ENCODE data around the gene POTEB.
"Not testable (repeated sequence)": the region's sequence is repeated elsewhere in the genome, so short reads cannot be mapped to it uniquely, and the experiment has no call there.

Gene POTEB

DNA sequence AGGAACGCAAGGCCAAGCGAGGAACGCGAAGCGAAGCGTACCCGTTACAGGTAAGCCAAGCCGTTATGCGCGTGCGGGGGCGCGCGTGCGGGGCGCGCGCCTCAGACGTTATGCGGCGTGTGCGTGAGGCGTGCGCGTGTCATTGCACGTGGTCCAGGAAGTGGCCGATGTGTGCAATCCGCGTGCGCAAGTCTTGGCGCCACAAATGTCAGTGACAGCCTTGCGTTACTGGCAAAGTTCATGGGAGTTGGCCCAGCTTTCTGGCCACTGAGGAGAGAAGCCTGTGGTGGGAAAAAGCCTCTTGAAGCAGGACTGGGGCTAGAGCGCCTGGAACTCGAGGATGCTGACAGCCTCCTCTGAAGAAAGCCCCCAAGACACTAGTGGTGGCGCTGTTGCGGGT, at the start of gene POTEB:
Gene POTEB (minus strand): TSS at position 101 of the 400 bp plus-strand sequence. CDS start 489 bp downstream, outside the sequence.
- DNase-seq, result not testable (repeated sequence)

GRCh38 chr15:21890955-21891354, 13.4 kb upstream of the POTEB start:
- DNase-seq, result not testable (repeated sequence)

DNA sequence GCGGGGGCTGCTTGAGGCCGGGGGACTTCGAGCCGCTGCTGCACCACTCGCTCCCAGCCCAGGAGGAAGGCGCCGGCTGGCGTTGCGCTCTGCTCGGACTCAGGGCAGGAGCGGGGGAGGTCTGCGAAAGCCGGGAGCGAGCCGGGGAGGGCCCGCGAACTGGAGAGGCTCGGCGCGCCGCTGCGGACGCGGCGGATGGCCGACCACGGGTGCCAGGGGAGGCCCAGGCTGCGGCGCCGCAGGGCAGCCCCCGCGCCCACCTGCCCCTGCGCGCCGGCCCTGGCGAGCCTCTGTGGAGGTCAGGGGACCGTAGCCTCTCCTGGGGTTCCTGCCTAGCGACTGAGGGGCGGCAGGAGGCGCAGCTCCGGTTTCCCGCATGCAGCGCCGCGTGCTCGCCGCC, 12.0 kb upstream of the POTEB start:
- DNase-seq, result not testable (repeated sequence)

DNA sequence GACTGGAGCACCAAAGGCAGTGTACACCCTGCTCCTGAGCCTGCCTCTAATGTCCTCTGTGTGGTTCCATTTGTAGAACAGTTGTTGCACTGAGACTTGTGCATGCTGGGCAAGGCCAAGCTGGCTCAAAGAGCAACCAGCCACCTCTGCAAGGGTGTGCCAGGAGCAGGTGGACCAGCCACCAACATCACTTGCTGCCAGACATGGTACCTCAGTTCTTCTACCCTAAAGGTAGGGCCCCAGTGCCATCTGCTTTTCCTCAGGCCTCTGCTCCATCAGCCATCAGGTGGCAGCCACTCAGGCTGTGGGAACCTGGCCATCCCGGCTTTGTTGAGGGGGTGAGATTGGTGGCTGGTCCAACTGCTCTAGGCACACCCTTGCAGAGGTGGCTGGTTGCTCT, 38.7 kb downstream of the POTEB start:
- DNase-seq, result not testable (repeated sequence)

Measured in right hindlimb (tissue), 1 donor.